Fibroblast of pulmonary artery (primary cell): ENCODE data around the gene LAMA1.

ENCODE experiments used
- DNase-seq: peaks from one replicate; pipeline ENCODE4 v3.0.0-alpha.2; 2010; ENCODE audit warnings: low read depth
- H3K4me3 ChIP-seq: replicated peaks from 2 replicates; pipeline ENCODE4 v1.5.1; 2011; ENCODE audit warnings: low read depth, mild to moderate bottlenecking, control low read depth, low read length, moderate library complexity
- CTCF ChIP-seq: IDR thresholded peaks from 2 replicates; pipeline ENCODE4 v1.5.1; 2011; ENCODE audit warnings: mild to moderate bottlenecking, control low read depth, low read length, inconsistent platforms; ENCODE audit errors: missing control alignments

The LAMA1 gene

GRCh38 chr18:6920099-6920955 is 197.3 kb downstream of the LAMA1 start:
- TF ChIP-seq CTCF = peak; percentile 99
- DNase-seq = peak; percentile 85
- no peak overlapping the region for H3K4me3 ChIP-seq

- TF ChIP-seq CTCF = no peak
- no peak overlapping the region for H3K4me3 ChIP-seq
- no peak for DNase-seq
Observed at GRCh38 chr18:6917072-6917471, 200.5 kb downstream of the LAMA1 start.

- DNase-seq = no peak
- TF ChIP-seq CTCF = no peak
- H3K4me3 ChIP-seq = no peak overlapping the region
Observed at GRCh38 chr18:6901286-6901926, 216.2 kb downstream of the LAMA1 start.

GRCh38 chr18:6891788-6892187 is 225.8 kb downstream of the LAMA1 start:
- no peak overlapping the region for H3K4me3 ChIP-seq
- no peak for DNase-seq
- no peak for TF ChIP-seq CTCF
